Parathyroid adenoma (tissue), 2 donors: Measurements from ENCODE around the gene TMEM176B.

Source experiments
- H2AFZ ChIP-seq: fragments of 300-600 bp; sonication (generic); one replicate; pipeline ENCODE4 v1.7.0; 2017; ENCODE audit warnings: antibody characterized with exemption, mild to moderate bottlenecking
- H3K27ac ChIP-seq: fragments of 300-600 bp; sonication (generic); one replicate; pipeline ENCODE4 v1.7.0; 2017
- H3K27me3 ChIP-seq: fragments of 300-600 bp; sonication (generic); one replicate; pipeline ENCODE4 v1.7.0; 2017; ENCODE audit warnings: low read length; ENCODE audit not compliant: control insufficient read depth, insufficient read depth
- H3K36me3 ChIP-seq: fragments of 300-600 bp; sonication (generic); one replicate; pipeline ENCODE4 v1.7.0; 2017; ENCODE audit warnings: low read length; ENCODE audit not compliant: control insufficient read depth, insufficient read depth
- H3K4me1 ChIP-seq: fragments of 300-600 bp; sonication (generic); one replicate; pipeline ENCODE4 v1.7.0; 2017; ENCODE audit warnings: control low read depth
- H3K4me2 ChIP-seq: fragments of 300-600 bp; sonication (generic); one replicate; pipeline ENCODE4 v1.7.0; 2017; ENCODE audit warnings: low read length
- H3K4me3 ChIP-seq: fragments of 300-600 bp; sonication (generic); one replicate; pipeline ENCODE4 v1.7.0; 2017; ENCODE audit warnings: low read depth, low read length
- H3K79me2 ChIP-seq: fragments of 300-600 bp; sonication (generic); one replicate; pipeline ENCODE4 v1.7.0; 2017; ENCODE audit warnings: control low read depth
- H3K9ac ChIP-seq: fragments of 300-600 bp; sonication (generic); one replicate; pipeline ENCODE4 v1.7.0; 2017; ENCODE audit warnings: mild to moderate bottlenecking
- H3K9me3 ChIP-seq: fragments of 300-600 bp; sonication (generic); one replicate; pipeline ENCODE4 v1.7.0; 2017; ENCODE audit warnings: low read length; ENCODE audit not compliant: control insufficient read depth
- TF ChIP-seq, protein P1 (sequence below): fragments of 300-600 bp; sonication (generic); IDR thresholded peaks from one replicate; pipeline ENCODE4 v1.7.0; 2017; ENCODE audit warnings: antibody characterized with exemption, mild to moderate bottlenecking
- donor health status: primary hyperparathyroidism.

The TMEM176B gene

DNA sequence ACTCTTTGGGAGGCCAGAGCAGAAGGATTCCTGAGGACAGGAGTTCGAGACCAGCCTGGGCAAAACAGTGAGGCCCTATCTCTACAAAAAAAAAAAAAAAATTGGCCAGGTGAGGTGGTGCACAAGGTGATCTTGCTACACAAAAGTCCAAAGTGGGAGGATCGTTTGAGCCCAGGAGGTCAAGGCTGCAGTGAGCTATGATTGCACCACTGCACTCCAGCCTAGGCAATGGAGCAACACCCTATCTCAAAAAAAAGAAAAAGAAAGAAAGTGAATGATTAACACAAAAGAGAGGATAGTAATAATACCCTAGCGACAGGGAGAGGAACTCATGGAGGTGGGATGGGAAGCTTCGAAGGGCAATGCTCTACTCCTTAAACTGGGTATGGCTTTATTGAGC lies 30.4 kb downstream of the TMEM176B start:
- Histone ChIP-seq H3K9me3 (no peaks in the 10 kb centered on the region), H3K79me2 (no peaks in the 10 kb centered on the region), H3K4me3 (no peak overlapping the region), H3K4me2 (no peak overlapping the region), H3K9ac (no peak overlapping the region), H2AFZ (no peak overlapping the region), H3K27ac (no peak overlapping the region), H3K27me3 (no peaks in the 10 kb centered on the region), H3K36me3 (no peaks in the 10 kb centered on the region), H3K4me1 (no peaks in the 10 kb centered on the region)
- TF ChIP-seq, protein P1, sequence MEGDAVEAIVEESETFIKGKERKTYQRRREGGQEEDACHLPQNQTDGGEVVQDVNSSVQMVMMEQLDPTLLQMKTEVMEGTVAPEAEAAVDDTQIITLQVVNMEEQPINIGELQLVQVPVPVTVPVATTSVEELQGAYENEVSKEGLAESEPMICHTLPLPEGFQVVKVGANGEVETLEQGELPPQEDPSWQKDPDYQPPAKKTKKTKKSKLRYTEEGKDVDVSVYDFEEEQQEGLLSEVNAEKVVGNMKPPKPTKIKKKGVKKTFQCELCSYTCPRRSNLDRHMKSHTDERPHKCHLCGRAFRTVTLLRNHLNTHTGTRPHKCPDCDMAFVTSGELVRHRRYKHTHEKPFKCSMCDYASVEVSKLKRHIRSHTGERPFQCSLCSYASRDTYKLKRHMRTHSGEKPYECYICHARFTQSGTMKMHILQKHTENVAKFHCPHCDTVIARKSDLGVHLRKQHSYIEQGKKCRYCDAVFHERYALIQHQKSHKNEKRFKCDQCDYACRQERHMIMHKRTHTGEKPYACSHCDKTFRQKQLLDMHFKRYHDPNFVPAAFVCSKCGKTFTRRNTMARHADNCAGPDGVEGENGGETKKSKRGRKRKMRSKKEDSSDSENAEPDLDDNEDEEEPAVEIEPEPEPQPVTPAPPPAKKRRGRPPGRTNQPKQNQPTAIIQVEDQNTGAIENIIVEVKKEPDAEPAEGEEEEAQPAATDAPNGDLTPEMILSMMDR = no peak

DNA sequence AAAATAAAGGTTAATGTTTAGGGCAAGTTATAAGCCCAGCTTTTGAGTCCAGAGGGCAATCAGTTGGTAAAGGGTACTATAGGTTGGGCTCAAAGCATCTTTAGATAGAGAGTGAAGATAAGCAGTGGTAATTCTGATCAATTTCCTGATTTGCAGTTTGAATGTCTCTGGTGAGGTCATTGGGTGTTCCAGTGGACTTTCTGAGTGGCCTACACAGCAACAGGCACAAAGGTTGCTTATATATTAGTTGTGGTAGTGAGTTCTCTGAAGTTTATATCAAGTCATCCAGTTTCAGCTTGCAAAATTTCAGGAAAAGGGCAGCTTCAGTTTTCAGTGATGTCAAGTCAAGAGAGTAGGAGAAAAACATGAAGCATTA lies 33.8 kb downstream of the TMEM176B start:
- H3K27ac ChIP-seq = no peak overlapping the region

DNA sequence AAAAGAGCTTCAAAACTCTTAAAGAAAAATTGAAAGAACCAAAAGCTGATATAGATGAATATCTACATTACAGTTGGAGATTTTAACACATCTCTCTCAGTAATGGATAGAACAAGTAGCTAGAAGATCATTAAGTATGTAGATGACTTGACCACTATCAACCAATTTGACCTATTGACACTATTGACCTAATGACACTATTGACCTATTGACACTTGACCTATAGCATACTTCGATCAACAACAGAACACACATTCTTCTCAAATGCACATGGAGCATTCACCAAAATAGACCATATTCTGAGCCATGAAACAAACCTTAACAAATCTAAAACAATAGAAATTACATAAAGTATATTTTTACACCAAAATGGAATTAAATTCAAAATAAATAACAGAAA lies 40.7 kb downstream of the TMEM176B start:
- H2AFZ ChIP-seq = no peak overlapping the region
- H3K9me3 ChIP-seq = no peaks in the 10 kb centered on the region
- H3K27ac ChIP-seq = no peak overlapping the region
- H3K27me3 ChIP-seq = no peaks in the 10 kb centered on the region
- no peak overlapping the region for H3K4me3 ChIP-seq
- H3K36me3 ChIP-seq = no peaks in the 10 kb centered on the region
- no peaks in the 10 kb centered on the region for H3K4me1 ChIP-seq
- no peak overlapping the region for H3K4me2 ChIP-seq
- TF ChIP-seq, protein P1 = no peak
- no peak overlapping the region for H3K9ac ChIP-seq
- H3K79me2 ChIP-seq = no peaks in the 10 kb centered on the region

More for the DNA sequence above, 33.8 kb downstream of the TMEM176B start:
- Histone ChIP-seq H3K9ac (no peak overlapping the region), H3K79me2 (no peaks in the 10 kb centered on the region), H3K4me3 (no peak overlapping the region), H2AFZ (no peak overlapping the region), H3K27me3 (no peaks in the 10 kb centered on the region), H3K9me3 (no peaks in the 10 kb centered on the region), H3K4me2 (no peak overlapping the region), H3K36me3 (no peaks in the 10 kb centered on the region), H3K4me1 (no peaks in the 10 kb centered on the region)
- TF ChIP-seq, protein P1 = no peak

- no peak overlapping the region for H3K27ac ChIP-seq
- TF ChIP-seq, protein P1 = peak; percentile 19
- H3K4me1 ChIP-seq = no peaks in the 10 kb centered on the region
- H3K9me3 ChIP-seq = no peaks in the 10 kb centered on the region
- H3K36me3 ChIP-seq = no peaks in the 10 kb centered on the region
- H2AFZ ChIP-seq = no peak overlapping the region
- no peaks in the 10 kb centered on the region for H3K79me2 ChIP-seq
- no peak overlapping the region for H3K4me3 ChIP-seq
- H3K4me2 ChIP-seq = no peak overlapping the region
- H3K27me3 ChIP-seq = no peaks in the 10 kb centered on the region
- H3K9ac ChIP-seq = no peak overlapping the region
Measured at GRCh38 chr7:150756858-150757257, 43.3 kb downstream of the TMEM176B start.

DNA sequence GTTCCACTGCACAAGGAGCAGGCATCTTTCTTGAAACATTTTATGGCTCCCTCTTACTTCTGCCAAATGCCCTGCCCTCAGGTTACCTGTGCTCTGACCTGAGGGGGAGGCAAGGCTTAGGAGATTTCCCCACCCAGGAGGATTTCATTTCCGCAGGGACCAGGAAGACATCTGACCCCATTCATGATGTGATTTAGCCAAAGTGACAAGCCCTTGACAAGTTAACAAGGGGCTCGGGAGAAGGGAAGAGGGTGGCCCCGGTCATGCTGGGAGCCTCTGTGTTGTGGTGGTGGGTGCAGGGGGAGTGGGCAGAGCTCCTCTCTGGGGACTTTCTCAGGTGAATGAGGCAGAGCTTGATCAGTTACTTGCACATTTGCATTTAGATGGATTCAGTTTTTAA lies 44.0 kb downstream of the TMEM176B start:
- no peaks in the 10 kb centered on the region for H3K79me2 ChIP-seq
- TF ChIP-seq, protein P1 = no peak
- no peaks in the 10 kb centered on the region for H3K27me3 ChIP-seq
- H3K4me2 ChIP-seq = no peak overlapping the region
- peak overlapping the region; percentile 53 for H3K27ac ChIP-seq
- no peaks in the 10 kb centered on the region for H3K36me3 ChIP-seq
- H3K4me3 ChIP-seq = no peak overlapping the region
- no peaks in the 10 kb centered on the region for H3K9me3 ChIP-seq
- H3K4me1 ChIP-seq = no peaks in the 10 kb centered on the region
- no peak overlapping the region for H2AFZ ChIP-seq
- H3K9ac ChIP-seq = no peak overlapping the region
